Muscle of leg (tissue), 16 donors: ENCODE data around the gene ZNF780A. TPM values are rescaled to one million over a fixed set of nuclear protein-coding genes. Genes with fewer than 3 reads are reported as not detected.

Source experiments
- DNase-seq: peaks from one replicate; pipeline ENCODE4 v3.0.0; 2013
- H3K27ac ChIP-seq: one replicate; pipeline ENCODE4 v1.5.1; 2013; ENCODE audit warnings: mild to moderate bottlenecking, low read length, control low read depth
- H3K27me3 ChIP-seq: one replicate; pipeline ENCODE4 v1.6.1; 2013; ENCODE audit warnings: low read length; ENCODE audit not compliant: control insufficient read depth, insufficient read depth
- H3K36me3 ChIP-seq: one replicate; pipeline ENCODE4 v1.6.1; 2013; ENCODE audit warnings: low read length; ENCODE audit not compliant: control insufficient read depth, insufficient read depth
- H3K4me1 ChIP-seq: one replicate; pipeline ENCODE4 v1.6.1; 2013; ENCODE audit warnings: low read length; ENCODE audit not compliant: control insufficient read depth, insufficient read depth
- H3K4me3 ChIP-seq: one replicate; pipeline ENCODE4 v1.5.1; 2013; ENCODE audit warnings: low read length, control low read depth
- H3K9me3 ChIP-seq: replicated peaks from 2 replicates; pipeline ENCODE4 v1.6.1; 2013; ENCODE audit warnings: low read depth, low read length; ENCODE audit not compliant: control insufficient read depth
- WGBS: methylation state at CpG from one replicate; pipeline ENCODE4 v1.1.5; 2013; ENCODE audit warnings: missing lambda C conversion rate; ENCODE audit not compliant: insufficient coverage; 5-methylcytosine and 5-hydroxymethylcytosine counted together
- long read RNA-seq, 11 donors: transcript quantifications; one replicate each; lab custom pipeline, GENCODE V29; 2026
- polyA plus RNA-seq, 8 donors: library from polyadenylated mRNA; unstranded; fragments of 120-200 nt; gene quantifications; one replicate each; pipeline versions ENCODE4 v1.2.1 to v1.2.3, GENCODE V29; 2013; ENCODE audit warnings: inconsistent platforms in 1 of 8, low replicate concordance in 1 of 8; ENCODE audit not compliant: insufficient read length in 8 of 8, insufficient read depth in 1 of 8
- total RNA-seq: library from RNA; stranded (reverse); fragments of 120-200 nt; gene quantifications from one replicate; pipeline ENCODE4 v1.2.4, GENCODE V29; 2013

ZNF780A gene
- 15.0 TPM for total RNA-seq
- polyA plus RNA-seq, result 1 to 10 TPM; 4.7 to 9.7 (median 7.2) TPM
- long read RNA-seq, donor 1, full-length matches to known transcripts, result 3 of 3 reads
- long read RNA-seq, donor 1, partial matches to known transcripts, result 0 of 3 reads
- long read RNA-seq, donor 1, other reads (novel, unspliced or antisense), result 0 of 3 reads
- long read RNA-seq, donor 2, result 0 reads
- long read RNA-seq, donor 3, result 0 reads
- long read RNA-seq, donor 4, partial matches to known transcripts, result 0 of 2 reads
- long read RNA-seq, donor 4, other reads (novel, unspliced or antisense), result 0 of 2 reads
- long read RNA-seq, donor 5, partial matches to known transcripts, result 0 of 1 reads
- long read RNA-seq, donor 5, other reads (novel, unspliced or antisense), result 0 of 1 reads
- long read RNA-seq, donor 6, result 0 reads
- long read RNA-seq, donor 7, full-length matches to known transcripts, result 4 of 4 reads
- long read RNA-seq, donor 7, partial matches to known transcripts, result 0 of 4 reads
- long read RNA-seq, donor 7, other reads (novel, unspliced or antisense), result 0 of 4 reads
- long read RNA-seq, donor 8, full-length matches to known transcripts, result 5 of 5 reads
- long read RNA-seq, donor 8, partial matches to known transcripts, result 0 of 5 reads
- long read RNA-seq, donor 8, other reads (novel, unspliced or antisense), result 0 of 5 reads
- long read RNA-seq, donor 9, result 0 reads
- long read RNA-seq, donor 10, partial matches to known transcripts, result 0 of 2 reads
- long read RNA-seq, donor 10, other reads (novel, unspliced or antisense), result 0 of 2 reads
- long read RNA-seq, donor 11, partial matches to known transcripts, result 0 of 1 reads
- long read RNA-seq, donor 11, other reads (novel, unspliced or antisense), result 0 of 1 reads

- Histone ChIP-seq H3K9me3 (peaks cover 2% of the 10 kb centered on the region), H3K27me3 (peaks cover 3% of the 10 kb centered on the region), H3K4me1 (peaks cover 7% of the 10 kb centered on the region), H3K36me3 (no peaks in the 10 kb centered on the region), H3K4me3 (peak within 1 kb of the TSS; percentile 80), H3K27ac (peak within 1 kb of the TSS; percentile 94)
- WGBS, result 0% methylated on average over 31 of the region's 47 CpGs
- peak; percentile 87 for DNase-seq
Measured at GRCh38 chr19:40090241-40091204, at the start of gene ZNF780A. ZNF780A (minus strand) TSS chr19:40090943; CDS start chr19:40084753, 6,190 bp downstream.

GRCh38 chr19:40139533-40140287, 49.0 kb upstream of the ZNF780A start:
- peaks cover 3% of the 10 kb centered on the region for H3K9me3 ChIP-seq
- H3K27ac ChIP-seq, result no peak overlapping the region
- H3K36me3 ChIP-seq, result no peaks in the 10 kb centered on the region
- WGBS, result 29% methylated on average over 1 of the region's 7 CpGs
- DNase-seq, result peak; percentile 57
- no peak overlapping the region for H3K4me3 ChIP-seq
- peaks cover 3% of the 10 kb centered on the region for H3K27me3 ChIP-seq
- no peaks in the 10 kb centered on the region for H3K4me1 ChIP-seq

- H3K27me3 ChIP-seq, result peaks cover 3% of the 10 kb centered on the region
- H3K27ac ChIP-seq, result no peak overlapping the region
- H3K4me1 ChIP-seq, result no peaks in the 10 kb centered on the region
- peaks cover 3% of the 10 kb centered on the region for H3K9me3 ChIP-seq
- no peak for DNase-seq
- no peak overlapping the region for H3K4me3 ChIP-seq
- no peaks in the 10 kb centered on the region for H3K36me3 ChIP-seq
- 55% methylated on average over 4 of the region's 5 CpGs for WGBS
Measured at GRCh38 chr19:40136818-40137217, 46.1 kb upstream of the ZNF780A start.

- Histone ChIP-seq H3K4me3 (no peak overlapping the region), H3K27me3 (peaks cover 3% of the 10 kb centered on the region), H3K9me3 (peaks cover 3% of the 10 kb centered on the region), H3K4me1 (no peaks in the 10 kb centered on the region), H3K36me3 (no peaks in the 10 kb centered on the region), H3K27ac (no peak overlapping the region)
- no peak for DNase-seq
Measured at GRCh38 chr19:40134866-40135265, 44.1 kb upstream of the ZNF780A start.

GRCh38 chr19:40133491-40133890, 42.7 kb upstream of the ZNF780A start:
- no peak for DNase-seq
- Histone ChIP-seq H3K27me3 (peaks cover 3% of the 10 kb centered on the region), H3K4me1 (no peaks in the 10 kb centered on the region)

GRCh38 chr19:40130013-40130412, 39.3 kb upstream of the ZNF780A start:
- Histone ChIP-seq H3K9me3 (no peaks in the 10 kb centered on the region), H3K36me3 (no peaks in the 10 kb centered on the region), H3K4me3 (no peak overlapping the region), H3K4me1 (no peaks in the 10 kb centered on the region), H3K27me3 (no peaks in the 10 kb centered on the region), H3K27ac (no peak overlapping the region)
- DNase-seq, result no peak

More at GRCh38 chr19:40133491-40133890, 42.7 kb upstream of the ZNF780A start:
- H3K27ac ChIP-seq, result no peak overlapping the region
- WGBS, result no CpG with 5 or more reads among the region's 1 CpG
- no peak overlapping the region for H3K4me3 ChIP-seq
- no peaks in the 10 kb centered on the region for H3K9me3 ChIP-seq
- H3K36me3 ChIP-seq, result no peaks in the 10 kb centered on the region

- Histone ChIP-seq H3K4me1 (no peaks in the 10 kb centered on the region), H3K27ac (no peak overlapping the region), H3K27me3 (no peaks in the 10 kb centered on the region), H3K36me3 (no peaks in the 10 kb centered on the region), H3K9me3 (no peaks in the 10 kb centered on the region), H3K4me3 (no peak overlapping the region)
- WGBS, result no CpG with 5 or more reads among the region's 3 CpGs
- DNase-seq, result no peak
Measured at GRCh38 chr19:40129425-40129824, 38.7 kb upstream of the ZNF780A start.

GRCh38 chr19:40128991-40129390, 38.2 kb upstream of the ZNF780A start:
- Histone ChIP-seq H3K9me3 (no peaks in the 10 kb centered on the region), H3K4me3 (no peak overlapping the region), H3K27me3 (no peaks in the 10 kb centered on the region)

GRCh38 chr19:40119380-40119779, 28.6 kb upstream of the ZNF780A start:
- H3K4me3 ChIP-seq, result no peak overlapping the region
- H3K36me3 ChIP-seq, result no peaks in the 10 kb centered on the region
- no peak for DNase-seq
- no peak overlapping the region for H3K27ac ChIP-seq
- no CpG with 5 or more reads among the region's 4 CpGs for WGBS
- H3K4me1 ChIP-seq, result no peaks in the 10 kb centered on the region
- no peaks in the 10 kb centered on the region for H3K27me3 ChIP-seq
- H3K9me3 ChIP-seq, result no peaks in the 10 kb centered on the region

More at GRCh38 chr19:40128991-40129390, 38.2 kb upstream of the ZNF780A start:
- Histone ChIP-seq H3K4me1 (no peaks in the 10 kb centered on the region), H3K36me3 (no peaks in the 10 kb centered on the region), H3K27ac (no peak overlapping the region)
- DNase-seq, result no peak
